Stimulated activated CD4-positive, alpha-beta T cell treated with anti-CD3 and anti-CD28 coated beads, Interleukin-1b, Interleukin-23, amount 100 ng/mL, for 48 hours (primary cell): Measurements from ENCODE around the gene TPH2.

Experiments
- DNase-seq: peaks from one replicate; pipeline ENCODE4 v3.0.0-alpha.2; 2020

The TPH2 gene

DNA sequence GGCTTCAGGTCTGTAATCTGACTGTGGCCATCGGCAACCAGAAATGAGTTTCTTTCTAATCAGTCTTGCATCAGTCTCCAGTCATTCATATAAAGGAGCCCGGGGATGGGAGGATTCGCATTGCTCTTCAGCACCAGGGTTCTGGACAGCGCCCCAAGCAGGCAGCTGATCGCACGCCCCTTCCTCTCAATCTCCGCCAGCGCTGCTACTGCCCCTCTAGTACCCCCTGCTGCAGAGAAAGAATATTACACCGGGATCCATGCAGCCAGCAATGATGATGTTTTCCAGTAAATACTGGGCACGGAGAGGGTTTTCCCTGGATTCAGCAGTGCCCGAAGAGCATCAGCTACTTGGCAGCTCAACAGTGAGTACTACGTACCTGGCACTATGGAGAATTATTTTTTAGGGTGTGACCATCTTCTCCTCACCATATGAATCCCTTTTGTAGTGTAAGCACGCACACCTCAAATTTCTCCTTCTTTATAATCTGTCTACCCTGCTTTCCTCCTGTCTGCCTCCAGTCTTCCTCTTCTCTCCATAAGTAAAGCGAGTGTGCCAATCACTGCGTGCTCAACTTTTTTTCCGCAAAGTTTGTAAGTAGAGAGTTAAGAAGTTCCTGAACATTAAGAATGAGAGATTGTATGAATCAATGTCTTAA lies at the start of gene TPH2:
Gene TPH2 (plus strand): TSS at position 118 of the 658 bp plus-strand sequence. CDS start 142 bp downstream, at position 260.
- DNase-seq: peak; percentile 59

GRCh38 chr12:71890475-71890874 lies 48.2 kb upstream of the TPH2 start:
- DNase-seq: no peak

DNA sequence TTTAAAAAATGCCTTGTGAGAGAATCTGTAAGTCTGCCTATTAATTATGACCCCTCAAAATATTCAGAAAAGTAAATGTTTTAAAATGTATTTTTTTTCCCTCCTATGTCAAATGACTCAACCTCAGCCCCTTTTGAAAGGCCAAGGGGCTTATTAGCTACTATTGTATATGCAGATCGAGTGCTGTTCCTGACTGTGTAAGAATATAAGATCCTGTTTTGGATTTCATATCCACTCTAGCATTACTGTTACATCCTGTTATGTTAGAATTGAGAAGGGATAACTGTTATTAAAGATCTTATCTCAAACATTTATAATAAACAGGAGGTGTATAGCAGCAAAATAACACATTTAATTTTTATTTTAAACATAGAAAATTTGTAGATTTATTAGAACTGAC lies 46.6 kb upstream of the TPH2 start:
- no peak for DNase-seq

DNA sequence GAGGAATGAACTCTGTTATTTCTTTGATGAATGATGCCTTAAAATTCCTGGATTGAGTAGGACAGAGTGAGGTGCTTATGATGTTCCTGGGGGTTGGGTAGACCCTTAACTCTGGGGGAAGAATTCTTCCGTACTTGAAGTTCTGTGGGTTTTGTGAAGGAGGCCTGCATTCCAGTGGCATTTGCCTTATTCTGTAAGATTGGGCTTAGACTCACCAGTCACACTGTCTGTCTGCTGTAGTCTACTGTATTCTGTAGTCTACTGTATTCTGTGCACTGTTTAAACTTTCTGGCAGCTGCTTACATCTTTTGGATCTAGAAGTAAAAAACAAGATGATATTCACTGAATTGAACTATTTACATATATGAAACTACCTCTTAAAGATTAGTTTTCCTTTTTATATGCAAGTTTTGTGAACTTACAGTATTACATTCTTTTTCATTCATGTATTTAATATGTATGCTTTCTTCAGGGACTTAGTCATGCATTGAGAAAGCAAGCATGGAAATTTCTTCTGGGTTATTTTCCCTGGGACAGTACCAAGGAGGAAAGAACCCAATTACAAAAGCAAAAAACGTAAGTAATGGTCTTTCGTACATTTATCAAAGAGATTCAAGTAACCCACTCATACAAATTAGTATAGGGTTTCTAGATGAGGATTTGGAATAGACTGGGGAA lies 42.3 kb upstream of the TPH2 start:
- DNase-seq: no peak

GRCh38 chr12:71900091-71900490 lies 38.6 kb upstream of the TPH2 start:
- no peak for DNase-seq

GRCh38 chr12:71904629-71905028 lies 34.0 kb upstream of the TPH2 start:
- no peak for DNase-seq

- DNase-seq: no peak
These were observed 3.1 kb upstream of the TPH2 start for GRCh38 chr12:71935594-71935993.

DNA sequence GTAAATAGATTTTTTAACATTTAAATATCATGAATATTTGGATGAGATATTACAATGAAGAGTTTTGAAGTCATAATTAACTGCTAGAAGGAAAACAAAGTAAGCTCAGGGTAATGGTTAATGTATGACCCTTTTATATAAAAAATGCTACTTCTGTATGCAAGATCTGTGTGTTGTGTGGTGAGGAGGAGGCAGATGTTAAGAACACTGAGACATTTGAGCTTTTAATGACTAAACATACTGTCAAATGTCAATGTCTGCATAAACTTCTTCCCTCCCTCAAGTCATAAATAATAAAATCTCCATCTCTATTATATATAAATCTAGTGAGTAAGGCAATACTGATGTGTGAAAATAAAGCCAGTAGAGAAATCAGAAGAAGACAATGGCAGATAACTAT lies 1.4 kb downstream of the TPH2 start:
- DNase-seq: no peak

GRCh38 chr12:71941174-71941573 lies 2.5 kb downstream of the TPH2 start:
- DNase-seq: no peak

DNA sequence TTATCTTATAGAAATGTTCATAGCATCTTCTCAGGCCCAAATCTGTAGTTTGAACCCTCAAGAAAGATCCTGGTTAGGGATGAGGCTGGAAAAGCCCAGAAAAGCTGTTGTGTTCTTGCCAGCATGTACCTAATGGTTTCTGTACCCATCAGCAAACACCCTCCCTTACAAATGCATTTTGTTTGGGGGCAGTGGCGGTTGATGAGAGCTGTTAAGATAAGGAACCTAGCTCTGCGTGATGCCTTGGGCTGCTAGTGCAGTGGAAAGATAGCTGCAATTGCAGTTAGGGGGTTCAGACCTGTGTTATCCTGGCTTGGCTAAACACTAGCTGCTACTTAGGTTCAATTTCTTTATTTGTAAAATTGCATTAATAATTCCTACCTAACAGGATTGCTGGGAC lies 3.6 kb downstream of the TPH2 start:
- no peak for DNase-seq

GRCh38 chr12:71942703-71943102 lies 4.1 kb downstream of the TPH2 start:
- no peak for DNase-seq

DNA sequence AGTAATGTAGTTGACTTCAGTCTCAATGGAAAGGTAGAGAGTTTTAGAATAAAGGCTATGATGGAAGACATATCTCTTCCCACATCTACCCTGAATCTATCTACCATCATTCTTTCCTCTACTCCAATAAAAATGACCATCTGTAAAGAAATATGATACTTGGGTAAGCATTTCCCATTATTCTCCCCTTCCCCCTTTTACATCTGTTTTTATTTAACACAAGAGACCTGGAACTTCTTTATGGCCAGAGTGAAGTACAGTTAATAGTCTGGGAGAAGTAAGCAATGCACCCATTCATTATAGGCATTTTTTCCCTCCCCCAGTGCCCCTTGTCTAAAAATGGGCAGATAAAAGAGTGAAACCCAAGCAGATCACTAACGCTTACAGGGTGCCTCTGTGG lies 6.5 kb downstream of the TPH2 start:
- no peak for DNase-seq

GRCh38 chr12:71945883-71946282 lies 7.2 kb downstream of the TPH2 start:
- DNase-seq: no peak

DNA sequence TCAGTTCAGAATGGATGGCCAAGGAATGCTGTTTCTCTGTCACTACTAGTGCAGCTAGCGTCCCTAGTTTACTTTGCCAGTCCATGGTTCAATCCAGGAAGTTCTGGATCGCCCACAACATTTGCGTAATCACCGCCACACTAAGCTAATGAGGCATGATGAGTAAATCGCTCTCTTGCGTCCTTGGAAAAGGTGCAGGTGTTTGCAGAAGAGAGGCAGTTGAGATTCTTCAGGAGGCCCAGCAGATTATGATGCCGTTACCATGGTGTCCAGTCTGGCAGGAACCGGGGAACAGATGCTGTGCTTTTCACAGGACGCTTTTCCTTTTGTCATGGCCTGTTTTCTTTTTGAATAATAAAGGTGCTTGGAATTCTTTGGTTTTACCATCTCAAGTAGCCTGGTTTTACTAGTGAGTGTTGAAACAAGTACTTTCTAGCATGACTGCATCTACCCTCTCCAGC lies 9.0 kb downstream of the TPH2 start:
- no peak for DNase-seq

GRCh38 chr12:71948390-71948789 lies 9.7 kb downstream of the TPH2 start:
- DNase-seq: no peak

- no peak for DNase-seq
These were observed 11.0 kb downstream of the TPH2 start for GRCh38 chr12:71949646-71950045.

DNA sequence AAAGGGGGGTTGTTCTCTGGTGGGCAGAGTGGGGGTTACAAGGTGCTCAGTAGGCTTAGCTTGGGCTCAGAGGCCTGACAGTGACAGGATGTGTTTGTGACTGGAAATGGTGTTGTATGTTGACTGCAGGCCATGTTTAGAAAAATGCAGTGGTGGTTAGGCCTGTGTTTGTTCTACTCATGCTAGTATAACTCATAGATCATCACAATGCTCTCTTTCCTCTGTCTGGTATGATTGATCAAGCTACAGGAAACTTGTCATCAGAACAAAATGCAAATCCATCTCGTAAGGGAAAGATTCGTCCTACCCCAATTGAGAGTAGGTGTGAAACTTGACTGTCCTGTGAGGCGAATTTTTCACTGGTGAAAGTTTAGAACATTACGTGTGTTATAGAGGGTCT lies 11.8 kb downstream of the TPH2 start:
- no peak for DNase-seq

DNA sequence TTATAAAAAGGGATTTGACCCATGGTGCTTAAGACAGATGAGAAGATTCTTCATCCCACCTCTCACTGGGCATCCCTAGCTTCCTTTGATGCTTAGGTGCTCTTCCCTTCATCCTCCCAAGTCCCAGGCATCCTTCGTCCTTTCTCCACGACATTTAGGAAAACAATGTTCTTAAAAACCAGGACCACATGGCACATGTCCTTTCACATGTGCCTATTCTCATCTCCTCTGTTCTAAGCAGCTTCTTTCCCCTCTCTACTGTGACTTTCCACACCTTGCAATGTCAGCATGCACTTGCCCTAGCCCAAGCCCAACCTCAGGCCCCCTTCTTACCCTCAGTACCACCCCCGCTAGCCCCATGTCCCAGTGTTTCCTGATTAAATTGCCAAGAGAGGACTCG lies 12.2 kb downstream of the TPH2 start:
- no peak for DNase-seq

DNA sequence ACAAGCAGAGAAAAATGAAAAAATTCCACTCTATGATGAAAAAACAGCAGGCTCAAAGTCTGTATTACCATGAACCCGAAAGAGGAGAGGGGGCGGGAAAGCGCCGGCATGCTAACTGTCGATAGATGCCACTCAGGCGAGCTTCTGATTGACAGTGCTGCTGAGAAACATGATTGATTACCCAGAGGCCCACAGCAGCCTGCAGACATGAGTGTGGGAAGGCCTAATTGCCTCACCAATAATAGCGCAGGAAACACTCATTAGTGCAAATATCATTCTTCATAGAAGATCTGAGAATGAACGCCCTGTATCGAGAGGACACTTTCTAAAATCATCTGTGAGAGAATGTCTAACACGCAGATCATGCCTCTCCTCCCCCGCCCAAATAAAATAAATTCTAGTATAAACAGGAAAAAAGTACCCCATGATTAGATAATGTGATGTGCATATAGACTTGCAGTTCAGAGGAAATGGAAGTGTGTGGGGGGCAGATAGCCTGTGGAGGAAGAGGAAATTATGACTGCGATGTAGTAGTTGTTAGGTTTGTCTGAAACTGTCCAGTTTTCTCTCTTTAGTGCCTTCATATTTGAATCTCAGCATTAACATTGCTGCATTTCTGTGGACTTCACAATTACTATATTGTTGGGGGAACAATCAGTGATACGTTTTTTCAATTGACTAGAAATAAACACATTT lies 15.6 kb downstream of the TPH2 start:
- no peak for DNase-seq

GRCh38 chr12:71954861-71955260 lies 16.2 kb downstream of the TPH2 start:
- DNase-seq: no peak

DNA sequence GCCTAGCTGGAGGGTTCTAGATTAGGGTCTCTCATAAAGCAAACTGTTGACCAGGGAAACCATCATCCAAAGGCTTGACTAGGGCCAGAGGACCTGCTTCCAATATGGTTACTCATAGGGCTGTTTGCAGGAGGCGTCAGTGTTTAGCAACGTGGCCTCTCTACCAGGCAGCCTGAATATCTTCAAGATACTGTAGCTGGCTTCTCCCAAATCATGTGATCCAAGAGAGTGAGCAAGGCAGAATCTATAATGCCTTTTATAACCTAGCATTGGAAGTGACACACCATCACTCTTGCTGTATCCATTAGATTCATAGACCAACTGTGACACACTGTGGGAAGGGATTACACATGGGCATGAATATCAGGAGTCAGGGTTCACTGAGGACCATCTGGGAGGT lies 17.3 kb downstream of the TPH2 start:
- no peak for DNase-seq

DNA sequence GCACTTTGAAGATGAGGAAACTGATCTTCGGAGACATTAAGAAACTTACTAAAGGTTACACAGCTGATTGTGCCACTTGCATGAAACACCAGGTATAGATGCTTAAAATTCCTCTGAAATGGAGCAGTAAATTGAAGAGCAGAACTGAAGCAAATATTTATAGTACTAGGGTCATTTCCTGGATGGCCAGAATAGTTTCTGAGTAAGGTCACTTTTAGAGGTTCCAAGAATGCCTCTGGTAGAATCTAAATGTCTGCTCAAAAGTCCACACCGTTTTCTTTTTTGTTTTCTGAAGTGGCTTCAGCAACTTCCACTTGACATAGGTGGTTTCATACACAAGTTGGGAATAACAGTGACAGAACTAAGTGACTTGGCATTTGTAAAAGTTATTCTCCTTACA lies 19.4 kb downstream of the TPH2 start:
- no peak for DNase-seq

- DNase-seq: no peak
These were observed 19.8 kb downstream of the TPH2 start for GRCh38 chr12:71958457-71958856.

DNA sequence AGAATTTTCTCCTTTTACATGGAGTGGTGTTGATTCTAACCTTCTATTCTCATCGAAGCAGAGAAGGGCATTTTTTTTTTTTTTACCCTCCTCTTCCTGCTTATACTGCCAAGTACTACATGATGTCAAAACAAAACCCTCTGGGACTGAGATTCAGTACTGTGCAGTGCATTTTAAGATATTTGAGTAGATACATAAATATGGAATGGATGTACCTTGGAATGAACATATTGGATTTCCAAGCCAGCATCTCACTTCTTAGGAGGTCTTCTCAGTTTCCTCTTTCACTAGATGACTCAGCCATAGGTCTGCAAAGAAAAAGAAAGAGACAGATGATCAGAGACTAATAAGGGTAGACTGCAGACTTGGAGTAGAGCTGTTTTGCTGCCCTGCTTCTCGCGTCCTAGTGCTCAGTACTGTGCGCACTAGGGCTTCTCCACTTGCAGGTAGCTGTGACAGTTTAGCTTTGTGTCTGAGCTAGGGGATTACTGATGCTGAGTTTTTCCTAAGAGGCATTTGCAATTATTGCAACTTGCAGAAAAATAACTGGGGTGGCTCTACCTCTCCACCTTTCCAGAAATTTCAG lies 20.4 kb downstream of the TPH2 start:
- DNase-seq: no peak
